NCI-H1436 (cell line): ENCODE results near the gene GHSR.

Source experiments
- DNase-seq: peaks from one replicate; lab custom pipeline; 2025; lab: John Stamatoyannopoulos, UW

GHSR gene

GRCh38 chr3:172437713-172438112, 10.5 kb downstream of the GHSR start:
- DNase-seq = no peak

- DNase-seq = no peak
These were observed 32.9 kb downstream of the GHSR start for GRCh38 chr3:172415323-172415722.

GRCh38 chr3:172411478-172411947, 36.7 kb downstream of the GHSR start:
- DNase-seq = no peak

- no peak for DNase-seq
These were observed 37.4 kb downstream of the GHSR start for GRCh38 chr3:172410702-172411477.

GRCh38 chr3:172407872-172408271, 40.4 kb downstream of the GHSR start:
- no peak for DNase-seq

GRCh38 chr3:172405914-172406313, 42.3 kb downstream of the GHSR start:
- no peak for DNase-seq

GRCh38 chr3:172404237-172404962, 43.9 kb downstream of the GHSR start:
- DNase-seq = no peak

- no peak for DNase-seq
These were observed 45.2 kb downstream of the GHSR start for GRCh38 chr3:172402892-172403643.

- no peak for DNase-seq
These were observed 46.2 kb downstream of the GHSR start for GRCh38 chr3:172402090-172402489.

- no peak for DNase-seq
These were observed 49.8 kb downstream of the GHSR start for GRCh38 chr3:172398484-172398883.

- DNase-seq = no peak
These were observed 50.4 kb downstream of the GHSR start for GRCh38 chr3:172397716-172398405.

- no peak for DNase-seq
These were observed 51.9 kb downstream of the GHSR start for GRCh38 chr3:172396400-172396799.

- no peak for DNase-seq
These were observed 53.6 kb downstream of the GHSR start for GRCh38 chr3:172394692-172395091.
